22Rv1 (cell line): Measurements from ENCODE around the gene TOLLIP.

Experiments used
- CTCF ChIP-seq: fragments of 450-650 bp; IDR thresholded peaks from 2 replicates; pipeline ENCODE4 v1.5.1; 2017; ENCODE audit warnings: mild to moderate bottlenecking
- ZFX ChIP-seq: fragments of 450-650 bp; IDR thresholded peaks from 2 replicates; pipeline ENCODE4 v1.6.1; 2017; ENCODE audit warnings: antibody characterized with exemption, borderline replicate concordance

- TF ChIP-seq CTCF (no peak), ZFX (no peak)
Observed at GRCh38 chr11:1299621-1300020, 9.8 kb downstream of the TOLLIP start.
